ENCODE results near the gene NLRP7. TPM values are rescaled to one million over a fixed set of nuclear protein-coding genes. Genes with fewer than 3 reads are reported as not detected.
"Not testable (repeated sequence)": the region's sequence is repeated elsewhere in the genome, so short reads cannot be mapped to it uniquely, and the experiment has no call there.

The NLRP7 gene
- 0.12 and 0.20 TPM in 2 replicates for total RNA-seq

DNA sequence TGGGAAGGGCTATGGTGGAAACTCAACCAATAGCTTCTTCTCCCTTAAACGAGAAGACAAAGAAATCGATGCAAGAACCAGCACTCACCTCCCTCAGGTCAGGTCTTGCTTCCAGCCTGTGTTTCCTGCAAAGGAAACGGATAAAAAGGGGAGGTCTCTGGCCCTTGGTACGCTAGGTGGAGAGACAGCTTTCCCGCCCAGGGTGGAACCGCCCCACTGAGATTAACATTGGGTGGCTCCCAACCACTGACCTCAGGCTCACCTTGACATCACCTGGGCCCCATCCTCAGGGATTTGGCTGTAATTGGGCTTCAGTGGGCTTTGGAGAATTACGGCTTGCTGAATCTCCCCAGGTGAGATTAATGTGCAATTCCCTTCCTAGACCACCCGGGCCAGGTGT is at the start of gene NLRP7:
TSS of gene NLRP7 (minus strand) at position 150 of the 400 bp plus-strand sequence.
- intact Hi-C loops (cut with micrococcal nuclease) = no loop called here

DNA sequence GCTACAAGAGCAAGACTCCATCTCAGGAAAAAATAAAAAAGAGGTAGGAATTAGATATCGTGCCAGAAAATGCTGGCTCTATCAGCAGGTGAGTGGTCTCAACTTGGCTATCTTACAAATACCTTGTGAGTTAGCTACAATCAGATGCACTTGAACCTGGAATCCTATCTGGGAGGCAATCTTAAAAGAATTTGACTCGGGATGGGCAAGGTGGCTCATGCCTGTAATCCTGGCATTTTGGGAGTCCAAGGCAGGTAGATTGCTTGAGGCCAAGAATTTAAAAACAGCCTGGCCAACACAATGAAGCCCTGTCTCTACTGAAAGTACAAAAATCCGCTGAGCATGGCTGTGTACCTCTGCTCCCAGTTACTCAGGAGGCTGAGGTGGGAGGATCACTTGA is 48.2 kb upstream of the NLRP7 start:
- intact Hi-C loops (cut with micrococcal nuclease) = no loop called here

DNA sequence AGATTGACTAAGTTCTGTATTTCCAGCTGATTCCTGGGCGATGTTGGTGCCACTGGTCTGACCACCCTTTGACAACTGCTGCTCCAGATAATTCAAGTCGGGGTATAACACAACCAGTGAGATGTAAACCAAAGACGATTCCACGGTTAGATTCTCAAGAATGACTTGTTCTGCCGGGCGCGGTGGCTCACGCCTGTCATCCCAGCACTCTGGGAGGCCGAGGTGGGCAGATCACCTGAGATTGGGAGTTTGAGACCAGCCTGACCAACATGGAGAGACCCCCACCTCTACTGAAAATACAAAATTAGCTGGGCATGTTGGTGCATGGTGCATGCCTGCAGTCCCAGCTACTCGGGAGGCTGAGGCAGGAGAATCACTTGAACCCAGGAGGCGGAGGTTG is 42.2 kb upstream of the NLRP7 start:
- intact Hi-C loops (cut with micrococcal nuclease) = not testable (repeated sequence)

- intact Hi-C loops (cut with micrococcal nuclease) = not testable (repeated sequence)
Measured at GRCh38 chr19:54982562-54982961, 35.2 kb upstream of the NLRP7 start.

DNA sequence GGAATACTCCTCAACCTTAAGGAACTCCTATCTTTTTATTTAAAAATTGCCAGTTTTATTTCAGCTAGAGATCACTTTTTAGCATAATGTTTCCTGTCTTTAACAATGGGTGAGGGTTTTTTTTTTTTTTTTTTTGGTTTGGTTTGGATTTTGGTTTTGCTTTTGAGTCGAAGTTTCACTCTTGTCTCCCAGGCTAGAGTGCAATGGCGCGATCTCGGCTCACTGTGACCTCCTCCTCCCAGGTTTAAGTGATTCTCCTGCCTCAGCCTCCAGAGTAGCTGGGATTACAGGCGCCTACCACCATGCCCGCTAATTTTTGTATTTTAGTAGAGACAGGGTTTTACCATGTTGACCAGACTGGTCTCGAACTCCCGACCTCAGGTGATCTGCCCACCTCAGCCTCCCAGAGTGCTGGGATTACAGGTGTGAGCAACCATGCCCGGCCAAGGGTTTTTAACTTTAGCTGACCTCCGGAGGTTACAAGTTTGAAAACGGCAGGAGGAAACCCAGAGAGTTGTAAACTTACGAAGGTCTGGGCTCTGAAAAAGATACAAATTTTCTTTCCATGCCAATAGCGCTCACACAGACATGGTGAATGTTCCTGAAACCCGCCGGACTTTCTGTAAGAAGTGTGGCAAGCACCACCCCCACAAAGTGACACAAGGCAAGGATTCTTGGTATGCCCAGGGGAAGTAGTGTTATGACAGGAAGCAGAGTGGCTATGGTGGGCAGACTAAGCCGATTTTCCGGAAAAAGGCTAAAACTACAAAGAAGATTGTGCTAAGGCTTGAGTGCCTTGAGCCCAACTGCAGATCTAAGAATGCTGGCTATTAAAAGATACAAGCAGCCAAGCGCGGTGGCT is 26.1 kb upstream of the NLRP7 start:
- intact Hi-C loops (cut with micrococcal nuclease) = loop anchor here (1.0 to 5.0 kb wide), 2 partner anchors 35 to 91 kb away; no protein-coding TSS in a partner anchor

DNA sequence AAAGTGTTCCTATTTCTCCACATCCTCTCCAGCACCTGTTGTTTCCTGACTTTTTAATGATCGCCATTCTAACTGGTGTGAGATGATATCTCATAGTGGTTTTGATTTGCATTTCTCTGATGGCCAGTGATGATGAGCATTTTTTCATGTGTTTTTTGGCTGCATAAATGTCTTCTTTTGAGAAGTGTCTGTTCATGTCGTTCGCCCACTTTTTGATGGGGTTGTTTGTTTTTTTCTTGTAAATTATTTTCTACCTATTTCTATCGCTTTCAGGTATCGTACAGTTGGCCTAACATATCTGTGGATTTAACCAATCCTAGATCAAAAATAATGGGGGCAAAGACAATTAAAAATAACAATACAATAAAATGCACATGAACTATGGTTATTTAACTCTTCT is 24.1 kb upstream of the NLRP7 start:
- intact Hi-C loops (cut with micrococcal nuclease) = loop anchor here (5.0 kb wide), 1 partner anchor 89 kb away; no protein-coding TSS in a partner anchor

- intact Hi-C loops (cut with micrococcal nuclease) = loop anchor here (5.0 kb wide), 1 partner anchor 87 kb away; no protein-coding TSS in a partner anchor
Measured at GRCh38 chr19:54969647-54970046, 22.3 kb upstream of the NLRP7 start.

- intact Hi-C loops (cut with micrococcal nuclease) = no loop called here
Measured at GRCh38 chr19:54967611-54968010, 20.3 kb upstream of the NLRP7 start.

DNA sequence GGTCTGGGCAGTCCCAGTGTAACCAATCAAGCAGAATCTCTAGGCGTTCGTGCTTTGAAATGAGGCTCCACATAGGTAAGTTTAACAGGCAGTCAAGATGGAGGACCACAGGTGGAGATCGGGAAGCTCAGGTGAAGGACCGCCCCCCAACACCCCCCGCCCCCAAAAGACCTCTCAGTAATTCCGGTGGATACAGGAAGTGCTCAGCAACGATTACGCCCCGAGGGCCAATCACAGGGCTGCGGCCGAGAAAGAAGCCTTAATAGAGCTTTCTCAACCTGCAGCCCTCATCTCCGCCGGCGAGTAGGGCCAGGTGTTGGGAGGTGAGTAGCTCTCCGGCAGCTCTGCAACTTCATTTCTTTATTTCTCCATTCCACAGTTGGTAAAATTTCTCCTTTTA is 17.7 kb upstream of the NLRP7 start:
- intact Hi-C loops (cut with micrococcal nuclease) = not testable (repeated sequence)

DNA sequence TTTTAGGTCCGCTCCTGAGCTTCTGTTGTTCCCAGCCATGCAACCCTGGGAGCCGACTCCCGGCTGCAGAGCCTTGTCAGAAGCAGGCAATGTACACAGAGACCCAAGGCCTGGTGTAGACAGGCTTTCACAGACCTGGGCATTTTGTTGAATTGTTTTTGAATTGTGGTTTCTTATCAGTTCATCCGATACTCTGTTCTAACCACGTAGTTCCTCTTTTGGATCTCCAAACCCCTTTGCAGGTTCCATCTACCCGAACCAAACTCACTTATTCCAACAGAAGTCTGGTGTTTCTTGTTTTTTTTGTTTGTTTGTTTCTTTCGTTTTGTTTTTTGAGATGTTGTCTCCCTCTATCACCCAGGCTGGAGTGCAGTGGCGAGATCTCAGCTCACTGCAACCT is 12.5 kb upstream of the NLRP7 start:
- intact Hi-C loops (cut with micrococcal nuclease) = no loop called here

GRCh38 chr19:54955376-54955775 is 8.0 kb upstream of the NLRP7 start:
- intact Hi-C loops (cut with micrococcal nuclease) = no loop called here

DNA sequence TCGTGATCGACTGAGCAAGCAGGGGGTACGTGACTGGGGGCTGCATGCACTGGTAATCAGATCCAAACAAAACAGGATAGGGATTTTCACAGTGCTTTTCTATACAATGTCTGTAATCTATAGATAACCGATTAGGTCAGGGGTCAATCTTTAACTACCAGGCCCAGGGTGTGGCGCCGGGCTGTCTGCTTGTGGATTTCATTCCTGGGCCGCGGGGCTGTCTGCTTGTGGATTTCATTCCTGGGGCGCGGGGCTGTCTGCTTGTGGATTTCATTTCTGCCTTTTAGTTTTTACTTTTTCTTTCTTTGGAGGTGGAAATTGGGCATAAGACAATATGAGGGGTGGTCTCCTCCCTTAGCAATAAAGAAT is 6.0 kb upstream of the NLRP7 start:
- intact Hi-C loops (cut with micrococcal nuclease) = not testable (repeated sequence)

DNA sequence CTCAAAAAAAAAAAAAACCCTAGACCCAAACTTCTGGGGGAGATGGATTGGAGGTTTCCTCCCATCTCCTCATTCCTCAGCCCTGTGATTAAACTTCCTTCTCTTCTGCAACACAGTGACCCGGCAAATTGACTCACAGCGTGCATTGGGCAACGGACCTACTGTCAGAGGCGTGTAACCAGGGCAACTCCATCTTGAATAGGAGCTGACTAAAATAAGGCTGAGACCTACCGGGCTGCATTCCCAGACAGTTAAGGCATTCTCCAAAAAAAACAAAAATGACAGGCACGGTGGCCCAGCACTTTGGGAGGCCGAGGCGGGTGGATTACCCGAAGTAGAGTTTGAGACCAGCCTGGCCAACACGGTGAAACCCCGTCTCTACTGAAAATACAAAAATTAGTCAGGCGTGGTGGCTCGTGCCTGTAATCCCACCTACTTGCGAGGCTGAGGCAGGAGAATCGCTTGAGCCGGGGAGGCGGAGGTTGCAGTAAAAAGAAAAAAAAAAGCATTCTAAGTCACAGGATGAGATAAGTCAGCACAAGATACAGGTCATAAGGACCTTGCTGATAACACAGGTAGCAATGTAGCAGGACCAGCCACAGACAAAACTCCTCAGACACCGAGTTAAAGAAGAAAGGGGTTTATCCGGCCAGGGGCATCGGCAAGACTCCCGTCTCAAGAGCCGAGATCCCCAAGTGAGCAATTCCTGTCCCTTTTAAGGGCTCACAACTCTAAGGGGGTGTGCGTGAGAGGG is 5.4 kb upstream of the NLRP7 start:
- intact Hi-C loops (cut with micrococcal nuclease) = no loop called here

GRCh38 chr19:54950580-54950979 is 3.2 kb upstream of the NLRP7 start:
- intact Hi-C loops (cut with micrococcal nuclease) = not testable (repeated sequence)

- intact Hi-C loops (cut with micrococcal nuclease) = no loop called here
Measured at GRCh38 chr19:54949412-54949811, 2.1 kb upstream of the NLRP7 start.

GRCh38 chr19:54943772-54944361 is 3.5 kb downstream of the NLRP7 start:
- intact Hi-C loops (cut with micrococcal nuclease) = not testable (repeated sequence)

- intact Hi-C loops (cut with micrococcal nuclease) = not testable (repeated sequence)
Measured at GRCh38 chr19:54939538-54939937, 7.8 kb downstream of the NLRP7 start.

- intact Hi-C loops (cut with micrococcal nuclease) = loop anchor here (1.0 kb wide), 1 partner anchor 34 kb away; no protein-coding TSS in a partner anchor
Measured at GRCh38 chr19:54938906-54939305, 8.4 kb downstream of the NLRP7 start.

- intact Hi-C loops (cut with micrococcal nuclease) = loop anchor here (1.0 kb wide), 1 partner anchor 35 kb away; no protein-coding TSS in a partner anchor
Measured at GRCh38 chr19:54937926-54938325, 9.4 kb downstream of the NLRP7 start.

- intact Hi-C loops (cut with micrococcal nuclease) = no loop called here
Measured at GRCh38 chr19:54928299-54928698, 19.0 kb downstream of the NLRP7 start.

DNA sequence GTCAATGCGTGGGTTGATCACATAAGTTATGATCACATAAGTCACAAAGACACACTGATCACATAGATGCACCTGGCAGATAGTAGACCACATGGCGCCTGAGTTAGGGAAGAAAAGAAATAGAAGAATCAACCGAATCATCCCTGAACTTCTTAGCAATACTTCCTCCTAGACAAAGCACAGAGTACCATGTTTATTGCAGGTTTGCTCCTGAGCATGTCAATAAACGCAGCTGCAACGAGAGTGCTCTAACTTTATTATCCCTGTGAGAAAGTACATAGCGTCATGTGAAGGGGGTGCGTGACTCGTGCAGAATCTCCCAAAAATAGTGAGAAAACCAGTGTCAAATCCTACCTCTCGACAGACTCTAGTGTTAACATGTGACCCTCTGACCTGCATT is 24.1 kb downstream of the NLRP7 start:
- intact Hi-C loops (cut with micrococcal nuclease) = no loop called here

DNA sequence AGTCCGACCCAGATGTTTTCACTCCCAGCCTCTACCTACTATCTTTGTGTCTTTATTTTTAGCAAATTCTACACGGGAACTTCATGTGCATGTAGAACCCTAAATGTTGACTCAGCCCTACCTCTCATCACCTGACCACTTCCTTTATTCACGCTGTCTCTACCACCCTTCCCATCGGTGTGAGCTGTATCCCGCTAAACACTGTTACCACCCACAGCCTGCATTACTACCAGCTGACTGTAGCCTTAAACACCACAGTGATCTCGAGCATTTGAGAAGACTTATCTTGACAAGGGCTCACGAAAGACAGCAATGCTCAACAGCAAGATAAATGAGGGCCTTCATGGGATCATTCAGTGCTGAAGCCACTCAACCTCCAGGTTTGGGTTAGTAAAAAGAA is 26.2 kb downstream of the NLRP7 start:
- intact Hi-C loops (cut with micrococcal nuclease) = no loop called here

Measured in T-helper 1 cell treated with Interleukin-12 subunit alpha and Interleukin-12 subunit beta and Interleukin-4 antibody, amounts not matched to agents 30 ng/mL and 1 ng/mL, for 36 hours (primary cell).